ENCODE measurements around the gene DDX23.

Gene DDX23

DNA sequence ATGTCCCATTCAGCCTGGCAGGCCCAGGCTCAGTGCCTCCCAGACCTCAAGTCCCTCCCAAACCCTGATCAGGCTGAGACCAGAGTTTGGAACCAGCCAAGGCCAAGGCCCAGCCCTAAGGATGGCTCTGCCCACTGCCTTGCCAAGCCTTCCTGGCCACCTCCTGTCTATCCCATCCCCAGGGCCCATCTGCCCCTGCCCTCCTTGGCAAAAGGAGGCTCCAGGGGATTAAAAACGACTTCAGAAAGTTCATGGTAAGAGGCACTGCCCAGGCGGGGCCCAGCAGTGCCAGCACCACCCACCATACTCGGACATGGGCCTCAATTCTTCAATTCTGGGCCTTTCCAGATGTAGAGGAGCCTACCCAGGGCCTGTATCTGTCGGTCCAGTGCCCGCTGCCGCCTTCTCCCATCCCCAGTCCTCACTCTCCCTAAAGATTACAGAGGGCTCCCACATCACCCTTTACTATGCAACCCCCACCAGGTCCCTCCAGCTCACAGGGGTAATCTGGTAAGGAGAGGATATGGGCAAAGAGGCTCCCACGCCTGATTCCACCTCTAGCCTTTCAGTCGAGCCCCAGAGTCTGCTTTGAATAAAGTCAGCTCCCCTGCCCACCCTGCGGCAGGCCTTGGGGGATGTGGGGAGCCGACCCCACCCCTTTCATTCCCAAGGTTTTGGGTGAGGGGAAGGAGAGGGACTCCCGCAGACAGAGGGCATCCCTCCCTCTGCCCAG, 64.0 kb downstream of the DDX23 start:
- no peaks in the 10 kb centered on the region for H3K4me1 ChIP-seq (ENCODE audit: control insufficient read depth, low read length)

DNA sequence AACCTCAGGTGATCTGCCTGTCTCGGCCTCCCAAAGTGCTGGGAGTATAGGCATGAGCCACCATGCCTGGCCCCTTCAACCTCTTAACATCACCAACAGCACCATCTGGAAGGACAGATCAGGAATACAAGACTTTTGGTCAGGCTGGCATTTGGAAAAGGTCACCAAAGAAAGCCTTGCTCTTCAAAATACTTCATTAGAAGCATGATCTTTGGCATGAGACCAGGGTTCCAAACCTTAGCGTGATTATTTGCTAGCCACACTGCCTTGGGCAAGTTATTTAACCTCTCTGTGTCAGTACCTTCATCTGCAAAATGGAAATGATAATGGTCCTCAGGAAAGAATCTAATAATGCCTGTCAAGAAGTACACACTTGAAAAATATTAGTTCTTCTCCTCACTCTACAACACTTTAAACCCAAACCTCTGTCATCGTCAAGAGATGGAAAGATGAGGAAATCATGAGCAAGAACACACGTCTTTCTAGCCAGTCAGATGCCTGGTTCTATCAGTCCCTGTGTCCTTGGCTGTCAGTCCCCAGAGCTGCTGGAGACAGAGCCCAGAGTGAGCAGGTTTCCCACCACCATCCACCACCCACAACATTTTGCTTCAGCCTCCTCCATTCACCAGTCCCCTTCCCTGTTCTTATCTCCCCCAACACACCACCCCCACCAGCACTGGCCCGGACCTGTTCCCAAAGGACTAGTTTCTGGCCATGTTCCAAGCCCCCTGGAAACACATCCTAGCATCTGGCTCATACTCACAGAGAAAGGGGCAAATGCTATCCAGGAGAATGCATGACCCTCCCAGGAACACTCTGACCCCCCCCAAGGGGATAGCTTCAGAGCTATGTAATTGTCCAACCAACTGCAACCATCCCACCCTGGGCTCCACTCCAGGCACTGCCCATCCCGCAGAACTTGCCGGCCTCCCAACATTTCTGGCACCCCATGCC, 65.1 kb downstream of the DDX23 start:
- H3K79me2 ChIP-seq (ENCODE audit: control insufficient read depth, low read length), result no peaks in the 10 kb centered on the region
- H3K27me3 ChIP-seq (ENCODE audit: control insufficient read depth, low read length), result peaks cover 33% of the 10 kb centered on the region
- no peaks in the 10 kb centered on the region for H3K36me3 ChIP-seq (ENCODE audit: control insufficient read depth, low read length)
- H3K9me2 ChIP-seq (replicated peaks; ENCODE audit: control insufficient read depth, low read length), result no peaks in the 10 kb centered on the region
- no peaks in the 10 kb centered on the region for H3F3A ChIP-seq (ENCODE audit: control insufficient read depth, insufficient read depth)
- H3K4me3 ChIP-seq (ENCODE audit: low read length), result no peak overlapping the region
- no peaks in the 10 kb centered on the region for H3K9me3 ChIP-seq (ENCODE audit: control insufficient read depth, insufficient read depth, low read length)
- H3K4me2 ChIP-seq (ENCODE audit: low read length), result no peak overlapping the region
- no peak overlapping the region for H3K27ac ChIP-seq (ENCODE audit: low read depth, low read length)
- H4K20me1 ChIP-seq (ENCODE audit: control insufficient read depth, insufficient read depth, low read depth, low read length), result no peaks in the 10 kb centered on the region
- H3K4me1 ChIP-seq (ENCODE audit: control insufficient read depth, low read length), result no peaks in the 10 kb centered on the region
- TF ChIP-seq, protein P1, sequence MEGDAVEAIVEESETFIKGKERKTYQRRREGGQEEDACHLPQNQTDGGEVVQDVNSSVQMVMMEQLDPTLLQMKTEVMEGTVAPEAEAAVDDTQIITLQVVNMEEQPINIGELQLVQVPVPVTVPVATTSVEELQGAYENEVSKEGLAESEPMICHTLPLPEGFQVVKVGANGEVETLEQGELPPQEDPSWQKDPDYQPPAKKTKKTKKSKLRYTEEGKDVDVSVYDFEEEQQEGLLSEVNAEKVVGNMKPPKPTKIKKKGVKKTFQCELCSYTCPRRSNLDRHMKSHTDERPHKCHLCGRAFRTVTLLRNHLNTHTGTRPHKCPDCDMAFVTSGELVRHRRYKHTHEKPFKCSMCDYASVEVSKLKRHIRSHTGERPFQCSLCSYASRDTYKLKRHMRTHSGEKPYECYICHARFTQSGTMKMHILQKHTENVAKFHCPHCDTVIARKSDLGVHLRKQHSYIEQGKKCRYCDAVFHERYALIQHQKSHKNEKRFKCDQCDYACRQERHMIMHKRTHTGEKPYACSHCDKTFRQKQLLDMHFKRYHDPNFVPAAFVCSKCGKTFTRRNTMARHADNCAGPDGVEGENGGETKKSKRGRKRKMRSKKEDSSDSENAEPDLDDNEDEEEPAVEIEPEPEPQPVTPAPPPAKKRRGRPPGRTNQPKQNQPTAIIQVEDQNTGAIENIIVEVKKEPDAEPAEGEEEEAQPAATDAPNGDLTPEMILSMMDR (IDR thresholded peaks at IDR 0.05; ENCODE audit: low read depth, low read length, poor library complexity, severe bottlenecking), result no peak
- TF ChIP-seq EZH2phosphoT487 (IDR thresholded peaks at IDR 0.05; ENCODE audit: borderline replicate concordance, low read length), result no peak

More for the DNA sequence above, 64.0 kb downstream of the DDX23 start:
- Histone ChIP-seq H3K36me3 (ENCODE audit: control insufficient read depth, low read length) (no peaks in the 10 kb centered on the region), H3F3A (ENCODE audit: control insufficient read depth, insufficient read depth) (no peaks in the 10 kb centered on the region), H3K27ac (ENCODE audit: low read depth, low read length) (no peak overlapping the region), H3K9me2 (replicated peaks; ENCODE audit: control insufficient read depth, low read length) (no peaks in the 10 kb centered on the region), H3K9me3 (ENCODE audit: control insufficient read depth, insufficient read depth, low read length) (no peaks in the 10 kb centered on the region), H4K20me1 (ENCODE audit: control insufficient read depth, insufficient read depth, low read depth, low read length) (no peaks in the 10 kb centered on the region), H3K4me3 (ENCODE audit: low read length) (no peak overlapping the region), H3K27me3 (ENCODE audit: control insufficient read depth, low read length) (peaks cover 33% of the 10 kb centered on the region), H3K4me2 (ENCODE audit: low read length) (no peak overlapping the region), H3K79me2 (ENCODE audit: control insufficient read depth, low read length) (no peaks in the 10 kb centered on the region)
- no peak for TF ChIP-seq EZH2phosphoT487 (IDR thresholded peaks at IDR 0.05; ENCODE audit: borderline replicate concordance, low read length)
- TF ChIP-seq, protein P1 (IDR thresholded peaks at IDR 0.05; ENCODE audit: low read depth, low read length, poor library complexity, severe bottlenecking), result no peak

DNA sequence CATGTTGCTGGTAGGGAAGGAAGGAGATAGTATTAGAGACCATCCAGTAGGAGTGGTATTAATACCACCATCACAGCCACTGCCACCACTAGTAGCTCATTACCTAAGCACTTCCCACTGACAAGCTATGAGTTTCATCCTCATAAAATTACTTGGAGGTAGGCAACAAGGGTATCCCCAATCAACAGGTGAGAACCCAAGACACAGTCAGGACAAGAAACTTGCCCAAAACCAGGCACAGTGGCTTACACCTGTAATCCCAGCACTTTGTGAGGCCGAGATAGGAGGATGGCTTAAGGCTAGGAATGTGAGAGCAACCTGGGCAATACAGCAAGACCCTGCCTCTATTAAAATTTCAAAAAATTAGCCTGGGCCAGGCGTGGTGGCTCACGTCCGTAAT, 68.5 kb downstream of the DDX23 start:
- no peak overlapping the region for H3K4me2 ChIP-seq (ENCODE audit: low read length)
- H3K27ac ChIP-seq (ENCODE audit: low read depth, low read length), result no peak overlapping the region
- no peaks in the 10 kb centered on the region for H4K20me1 ChIP-seq (ENCODE audit: control insufficient read depth, insufficient read depth, low read depth, low read length)
- H3K27me3 ChIP-seq (ENCODE audit: control insufficient read depth, low read length), result peaks cover 26% of the 10 kb centered on the region
- TF ChIP-seq, protein P1 (IDR thresholded peaks at IDR 0.05; ENCODE audit: low read depth, low read length, poor library complexity, severe bottlenecking), result no peak
- TF ChIP-seq EZH2phosphoT487 (IDR thresholded peaks at IDR 0.05; ENCODE audit: borderline replicate concordance, low read length), result no peak
- no peaks in the 10 kb centered on the region for H3K9me3 ChIP-seq (ENCODE audit: control insufficient read depth, insufficient read depth, low read length)
- H3K79me2 ChIP-seq (ENCODE audit: control insufficient read depth, low read length), result no peaks in the 10 kb centered on the region
- no peaks in the 10 kb centered on the region for H3K9me2 ChIP-seq (replicated peaks; ENCODE audit: control insufficient read depth, low read length)
- H3K36me3 ChIP-seq (ENCODE audit: control insufficient read depth, low read length), result no peaks in the 10 kb centered on the region
- H3K4me1 ChIP-seq (ENCODE audit: control insufficient read depth, low read length), result peaks cover 6% of the 10 kb centered on the region; the same call in 1 of the 2 replicates
- no peak overlapping the region for H3K4me3 ChIP-seq (ENCODE audit: low read length)
- H3F3A ChIP-seq (ENCODE audit: control insufficient read depth, insufficient read depth), result no peaks in the 10 kb centered on the region

Measured in DOHH2 (cell line).